HCT116 (cell line): Measurements from ENCODE around the gene ANAPC4. TPM values are rescaled to one million over a fixed set of nuclear protein-coding genes. Genes with fewer than 3 reads are reported as not detected.

ENCODE experiments used
- ATAC-seq: fragments of 200-7000 bp; cut with Tn5 transposase; 2 replicates; pipeline ENCODE4 v1.9.1; 2020; ENCODE audit warnings: mild to moderate bottlenecking, moderate library complexity
- BruUV-seq: library from RNA; stranded (reverse); fragments of 400-500 nt; replicated peaks from 2 replicates; lab custom pipeline; 2021; lab: Mats Ljungman, UMichigan
- CTCF ChIA-PET: fragments of 300-600 bp; sonication (Branson Sonifier 250); formaldehyde crosslinking; loops from one replicate; lab custom pipeline; 2021; ENCODE audit warnings: antibody characterized with exemption; lab: Charles Lee
- POLR2A ChIA-PET: fragments of 300-600, 350-600 bp; sonication (Branson Sonifier 250); formaldehyde crosslinking; loops from one replicate; lab custom pipeline; 2021; ENCODE audit warnings: antibody characterized with exemption; lab: Charles Lee
- RAD21 ChIA-PET, 2 experiments: fragments of 300-600 bp; sonication (Branson Sonifier 250); formaldehyde crosslinking; loops; one replicate each; lab custom pipeline; 2023; ENCODE audit warnings: low total read pairs in 2 of 2; ENCODE audit not compliant: uncharacterized antibody in 2 of 2, unreplicated experiment in 2 of 2, low non-redundant PET in 1 of 2; lab: Charles Lee
- DNase-seq: peaks from one replicate; pipeline ENCODE4 v3.0.0-alpha.2; 2010; ENCODE audit warnings: low read depth, low spot score
- H2AFZ ChIP-seq: fragments of 200-600 bp; shearing (Covaris generic), sonication (generic); 2 replicates; pipeline ENCODE4 v1.6.1; 2017; ENCODE audit warnings: low read depth, mixed run types, mixed read lengths, antibody characterized with exemption, low read length; ENCODE audit not compliant: poor library complexity, severe bottlenecking
- H3K27ac ChIP-seq: 2 replicates; pipeline ENCODE4 v1.5.1; 2012; ENCODE audit warnings: low read depth, low read length
- H3K27me3 ChIP-seq: fragments of 200-600 bp; sonication (generic); 2 replicates; pipeline ENCODE4 v1.6.1; 2016; ENCODE audit warnings: mixed run types, low read length, mixed read lengths; ENCODE audit not compliant: insufficient read depth
- H3K36me3 ChIP-seq, 2 experiments: fragments of 200-500 bp in 1 of 2; fragments of 200-600 bp in 1 of 2; sonication (Bioruptor generic) in 1 of 2; sonication (generic) in 1 of 2; 2 replicates each; pipeline versions ENCODE4 v1.5.1 to v1.6.1; 2014 to 2016; ENCODE audit warnings: low read length in 2 of 2, inconsistent platforms in 1 of 2, mixed read lengths in 1 of 2, mixed run types in 1 of 2; ENCODE audit not compliant: insufficient read depth in 2 of 2, control insufficient read depth in 1 of 2
- H3K4me1 ChIP-seq, 2 experiments: fragments of 200-600 bp in 1 of 2; sonication (generic) in 1 of 2; 2 replicates each; pipeline versions ENCODE4 v1.5.1 to v1.6.1; 2012 to 2017; ENCODE audit warnings: low read length in 2 of 2, inconsistent platforms in 1 of 2, mild to moderate bottlenecking in 1 of 2, mixed read lengths in 1 of 2, mixed run types in 1 of 2, moderate library complexity in 1 of 2; ENCODE audit not compliant: insufficient read depth in 2 of 2, control insufficient read depth in 1 of 2
- H3K4me2 ChIP-seq: fragments of 200-600 bp; sonication (generic); 2 replicates; pipeline ENCODE4 v1.6.1; 2017; ENCODE audit warnings: mixed run types, low read length, mixed read lengths
- H3K4me3 ChIP-seq, 2 experiments: fragments of 200-600 bp in 1 of 2; sonication (generic) in 1 of 2; replicated peaks in 1 of 2; 2 replicates each; pipeline ENCODE4 v1.5.1; 2011 to 2016; ENCODE audit warnings: low read length in 2 of 2, control low read depth in 1 of 2, low read depth in 1 of 2, mild to moderate bottlenecking in 1 of 2, mixed read lengths in 1 of 2, mixed run types in 1 of 2
- H3K79me2 ChIP-seq: fragments of 200-600 bp; sonication (generic); 2 replicates; pipeline ENCODE4 v1.6.1; 2017; ENCODE audit warnings: mild to moderate bottlenecking, mixed run types, low read length, moderate library complexity, mixed read lengths; ENCODE audit not compliant: insufficient read depth
- H3K9ac ChIP-seq: fragments of 200-600 bp; sonication (generic); 2 replicates; pipeline ENCODE4 v1.6.1; 2016; ENCODE audit warnings: low read length, mixed read lengths
- H3K9me2 ChIP-seq: fragments of 200-600 bp; sonication (generic), shearing (Covaris generic); 2 replicates; pipeline ENCODE4 v1.6.1; 2017; ENCODE audit warnings: mixed run types, mild to moderate bottlenecking, moderate library complexity; ENCODE audit not compliant: insufficient read depth
- H3K9me3 ChIP-seq, 2 experiments: fragments of 200-500 bp in 1 of 2; fragments of 200-600 bp in 1 of 2; sonication (Bioruptor generic) in 1 of 2; sonication (generic) in 1 of 2; 2 replicates each; pipeline ENCODE4 v1.6.1; 2014 to 2017; ENCODE audit warnings: low read length in 2 of 2, mixed read lengths in 2 of 2, inconsistent platforms in 1 of 2, low read depth in 1 of 2, mild to moderate bottlenecking in 1 of 2, mixed run types in 1 of 2, moderate library complexity in 1 of 2; ENCODE audit not compliant: control insufficient read depth in 1 of 2, insufficient read depth in 1 of 2
- H4K20me1 ChIP-seq: fragments of 200-600 bp; sonication (generic), shearing (Covaris generic); 2 replicates; pipeline ENCODE4 v1.6.1; 2017; ENCODE audit warnings: mixed run types, mild to moderate bottlenecking, moderate library complexity; ENCODE audit not compliant: insufficient read depth
- ATF3 ChIP-seq: IDR thresholded peaks from 2 replicates; pipeline ENCODE4 v1.6.1; 2012
- CBX3 ChIP-seq: IDR thresholded peaks from 2 replicates; pipeline ENCODE4 v1.6.1; 2012; ENCODE audit warnings: low read depth
- CEBPB ChIP-seq: IDR thresholded peaks from 2 replicates; pipeline ENCODE4 v1.6.1; 2012; ENCODE audit warnings: low read depth
- ELF1 ChIP-seq: IDR thresholded peaks from 2 replicates; pipeline ENCODE4 v1.6.1; 2012; ENCODE audit warnings: low read depth, borderline replicate concordance
- EZH2phosphoT487 ChIP-seq: fragments of 200-600 bp; IDR thresholded peaks from 2 replicates; pipeline ENCODE4 v1.6.1; 2018; ENCODE audit warnings: antibody characterized with exemption, borderline replicate concordance
- FOSL1 ChIP-seq: IDR thresholded peaks from 2 replicates; pipeline ENCODE4 v1.6.1; 2012; ENCODE audit warnings: low read depth
- JUND ChIP-seq: IDR thresholded peaks from 2 replicates; pipeline ENCODE4 v1.6.1; 2012
- POLR2A ChIP-seq: IDR thresholded peaks from 2 replicates; pipeline ENCODE4 v1.7.0; 2011; ENCODE audit warnings: borderline replicate concordance; ENCODE audit not compliant: insufficient read depth, insufficient read length; ENCODE audit errors: extremely low read depth
- POLR2AphosphoS5 ChIP-seq: IDR thresholded peaks from 2 replicates; pipeline ENCODE4 v1.6.1; 2011; ENCODE audit warnings: mild to moderate bottlenecking, low read depth, low read length, moderate library complexity
- RAD21 ChIP-seq: IDR thresholded peaks from 2 replicates; pipeline ENCODE4 v1.6.1; 2012; ENCODE audit warnings: low read depth, mild to moderate bottlenecking
- SIN3A ChIP-seq: IDR thresholded peaks from 2 replicates; pipeline ENCODE4 v1.6.1; 2012; ENCODE audit warnings: low read depth
- SP1 ChIP-seq: IDR thresholded peaks from 2 replicates; pipeline ENCODE4 v1.6.1; 2012; ENCODE audit warnings: low read depth
- SRF ChIP-seq: IDR thresholded peaks from 2 replicates; pipeline ENCODE4 v1.6.1; 2012; ENCODE audit warnings: low read depth
- YY1 ChIP-seq: IDR thresholded peaks from 2 replicates; pipeline ENCODE4 v1.6.1; 2011; ENCODE audit warnings: low read length, low read depth, moderate library complexity, mild to moderate bottlenecking; ENCODE audit not compliant: insufficient replicate concordance; ENCODE audit errors: extremely low read depth
- ZBTB33 ChIP-seq: IDR thresholded peaks from 2 replicates; pipeline ENCODE4 v1.6.1; 2011; ENCODE audit warnings: mild to moderate bottlenecking, low read length, moderate library complexity; ENCODE audit not compliant: insufficient replicate concordance; ENCODE audit errors: extremely low read depth
- ZFX ChIP-seq: fragments of 450-650 bp; IDR thresholded peaks from 2 replicates; pipeline ENCODE4 v1.6.1; 2017
- ZNF274 ChIP-seq: fragments of 200-500 bp; sonication (Bioruptor generic); IDR thresholded peaks from 2 replicates; pipeline ENCODE4 v1.6.1; 2014; ENCODE audit warnings: mild to moderate bottlenecking, low read depth, low read length, inconsistent platforms
- intact Hi-C: fragments of 100-400 bp; cut with micrococcal nuclease; formaldehyde crosslinking; loops from 2 replicates; pipeline ENCODE4 v1.10.0; 2022
- total RNA-seq: library from RNA; stranded (reverse); gene quantifications from one replicate; pipeline ENCODE4 v1.2.1, GENCODE V29; 2021; ENCODE audit not compliant: unreplicated experiment
- TF ChIP-seq, protein P1 (sequence below): IDR thresholded peaks from 2 replicates; pipeline ENCODE4 v1.6.1; 2012
- TF ChIP-seq, protein P2 (sequence below), 3 experiments: fragments of 200-600 bp in 1 of 3; sonication (generic) in 1 of 3; IDR thresholded peaks in 2 of 3; conservative IDR thresholded peaks in 1 of 3; 2 replicates each; pipeline ENCODE4 v1.5.1; 2012 to 2017; ENCODE audit warnings: low read depth in 2 of 3, low read length in 2 of 3, antibody characterized with exemption in 1 of 3, borderline replicate concordance in 1 of 3, control low read depth in 1 of 3, mild to moderate bottlenecking in 1 of 3, mixed read lengths in 1 of 3, mixed run types in 1 of 3, moderate library complexity in 1 of 3; ENCODE audit not compliant: insufficient read depth in 1 of 3

Gene ANAPC4
- total RNA-seq, 1 experiment from 2014 or later: 29.2 TPM

- CTCF ChIA-PET: no interaction called here
- H3K36me3 ChIP-seq: no peaks in the 10 kb centered on the region
- intact Hi-C loops: no loop called here
- ATAC-seq: no peak
- RAD21 ChIA-PET: no interaction called here
- H3K4me3 ChIP-seq: no peak overlapping the region
- H3K9me3 ChIP-seq: no peaks in the 10 kb centered on the region
- no peak overlapping the region for H3K4me2 ChIP-seq
- no peaks in the 10 kb centered on the region for H3K9me2 ChIP-seq
- H3K4me1 ChIP-seq: no peaks in the 10 kb centered on the region
- H3K9ac ChIP-seq: no peak overlapping the region
- H4K20me1 ChIP-seq: no peaks in the 10 kb centered on the region
- no peaks in the 10 kb centered on the region for H3K27me3 ChIP-seq
- no peak overlapping the region for H3K27ac ChIP-seq
- POLR2A ChIA-PET: no interaction called here
- H2AFZ ChIP-seq: no peak overlapping the region
- no peak for TF ChIP-seq ELF1
- no peak for TF ChIP-seq FOSL1
- no peak for TF ChIP-seq SP1
- no peak for TF ChIP-seq CBX3
- no peak for TF ChIP-seq ATF3
- TF ChIP-seq, protein P1, sequence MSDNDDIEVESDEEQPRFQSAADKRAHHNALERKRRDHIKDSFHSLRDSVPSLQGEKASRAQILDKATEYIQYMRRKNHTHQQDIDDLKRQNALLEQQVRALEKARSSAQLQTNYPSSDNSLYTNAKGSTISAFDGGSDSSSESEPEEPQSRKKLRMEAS: no peak
- no peak for TF ChIP-seq ZNF274
- TF ChIP-seq CEBPB: no peak
- TF ChIP-seq EZH2phosphoT487: no peak
- no peak for TF ChIP-seq SIN3A
- TF ChIP-seq YY1: no peak
- TF ChIP-seq, protein P2, sequence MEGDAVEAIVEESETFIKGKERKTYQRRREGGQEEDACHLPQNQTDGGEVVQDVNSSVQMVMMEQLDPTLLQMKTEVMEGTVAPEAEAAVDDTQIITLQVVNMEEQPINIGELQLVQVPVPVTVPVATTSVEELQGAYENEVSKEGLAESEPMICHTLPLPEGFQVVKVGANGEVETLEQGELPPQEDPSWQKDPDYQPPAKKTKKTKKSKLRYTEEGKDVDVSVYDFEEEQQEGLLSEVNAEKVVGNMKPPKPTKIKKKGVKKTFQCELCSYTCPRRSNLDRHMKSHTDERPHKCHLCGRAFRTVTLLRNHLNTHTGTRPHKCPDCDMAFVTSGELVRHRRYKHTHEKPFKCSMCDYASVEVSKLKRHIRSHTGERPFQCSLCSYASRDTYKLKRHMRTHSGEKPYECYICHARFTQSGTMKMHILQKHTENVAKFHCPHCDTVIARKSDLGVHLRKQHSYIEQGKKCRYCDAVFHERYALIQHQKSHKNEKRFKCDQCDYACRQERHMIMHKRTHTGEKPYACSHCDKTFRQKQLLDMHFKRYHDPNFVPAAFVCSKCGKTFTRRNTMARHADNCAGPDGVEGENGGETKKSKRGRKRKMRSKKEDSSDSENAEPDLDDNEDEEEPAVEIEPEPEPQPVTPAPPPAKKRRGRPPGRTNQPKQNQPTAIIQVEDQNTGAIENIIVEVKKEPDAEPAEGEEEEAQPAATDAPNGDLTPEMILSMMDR (IDR thresholded peaks at IDR 0.05 in 2 of 3, conservative IDR thresholded peaks at IDR 0.05 in 1 of 3; ENCODE audit: borderline replicate concordance in 1 of 3, insufficient read depth in 1 of 3, low read depth in 2 of 3, low read length in 2 of 3): no peak
- no peak for TF ChIP-seq RAD21
- TF ChIP-seq ZBTB33: no peak
- TF ChIP-seq SRF: no peak
- no peak for TF ChIP-seq ZFX
- no peak for TF ChIP-seq JUND
- TF ChIP-seq POLR2A: no peak
- TF ChIP-seq POLR2AphosphoS5: no peak
- no TSS peak for BruUV-seq
- no peaks in the 10 kb centered on the region for H3K79me2 ChIP-seq
- no peak for DNase-seq
These were observed 48.3 kb downstream of the ANAPC4 start for GRCh38 chr4:25425361-25425760.
